Neural crest cell (in vitro differentiated cells): ENCODE measurements around the gene DNASE1L2. TPM values are rescaled to one million over a fixed set of nuclear protein-coding genes. Genes with fewer than 3 reads are reported as not detected.
A peak's percentile ranks its signal among the peaks of the same experiment; 100 is the strongest.

ENCODE experiments used
- DNase-seq: peaks from one replicate; pipeline ENCODE4 v3.0.0; 2021; ENCODE audit warnings: low read depth, mixed read lengths, low spot score
- H3K27ac Mint-ChIP-seq: one replicate; pipeline ENCODE4 v1.8.0; 2021; ENCODE audit warnings: mild to moderate bottlenecking, mixed read lengths; ENCODE audit not compliant: unreplicated experiment
- H3K27me3 Mint-ChIP-seq: 2 replicates; pipeline ENCODE4 v1.8.0; 2021; ENCODE audit warnings: low read depth, mild to moderate bottlenecking, mixed read lengths
- H3K36me3 Mint-ChIP-seq: 2 replicates; pipeline ENCODE4 v1.8.0; 2021; ENCODE audit warnings: low read depth, mild to moderate bottlenecking, mixed read lengths
- H3K4me1 Mint-ChIP-seq: 2 replicates; pipeline ENCODE4 v1.8.0; 2021; ENCODE audit warnings: mixed read lengths
- H3K4me3 Mint-ChIP-seq: one replicate; pipeline ENCODE4 v1.8.0; 2021; ENCODE audit warnings: mild to moderate bottlenecking, mixed read lengths
- H3K9me3 Mint-ChIP-seq: 2 replicates; pipeline ENCODE4 v1.8.0; 2021; ENCODE audit warnings: mixed read lengths
- total RNA-seq: library from RNA; stranded (reverse); gene quantifications from 2 replicates; pipeline ENCODE4 v1.2.1, GENCODE V29; 2021
- TF ChIP-seq, protein P1 (sequence below): fragments of 200-600 bp; sonication (generic); conservative IDR thresholded peaks from 2 replicates; pipeline ENCODE4 v1.5.0; 2021; ENCODE audit warnings: antibody characterized with exemption, mild to moderate bottlenecking

The DNASE1L2 gene
- total RNA-seq, 1 donor from 2014 or later, result 1.6 TPM

DNA sequence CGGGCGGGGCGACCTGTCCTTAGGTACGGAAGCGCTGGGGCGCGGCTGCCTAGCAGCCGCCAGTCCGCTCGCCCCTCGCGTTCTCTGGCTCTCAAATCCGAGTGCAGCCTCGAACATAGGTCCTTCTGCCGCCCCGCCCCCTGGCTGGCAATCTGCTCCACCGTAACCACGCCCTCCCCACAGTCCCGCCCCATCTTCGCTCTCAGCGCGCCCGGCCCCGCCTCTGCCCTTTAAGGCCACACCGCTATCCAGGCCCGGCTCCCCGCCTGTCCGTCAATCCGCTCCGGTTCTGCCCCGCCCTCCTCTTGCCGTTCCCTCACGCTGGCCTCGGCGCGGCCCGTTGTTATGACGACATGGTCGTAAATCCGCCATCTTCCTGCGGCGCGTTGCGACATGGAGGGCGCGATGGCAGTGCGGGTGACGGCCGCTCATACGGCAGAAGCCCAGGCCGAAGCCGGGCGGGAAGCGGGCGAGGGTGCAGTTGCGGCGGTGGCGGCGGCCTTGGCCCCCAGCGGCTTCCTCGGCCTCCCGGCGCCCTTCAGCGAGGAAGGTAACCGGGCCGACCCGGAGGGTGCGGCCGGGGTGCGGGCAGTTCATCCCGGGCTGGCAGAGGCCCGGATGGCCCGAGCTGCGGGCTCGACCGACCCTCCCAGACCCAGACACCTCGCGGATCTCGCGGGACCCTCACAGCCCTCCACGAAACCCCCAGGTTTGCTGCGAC lies 12.9 kb upstream of the DNASE1L2 start, which contains the start of gene E4F1:
Gene E4F1 (plus strand): TSS at position 371 of the 721 bp plus-strand sequence. CDS start 23 bp downstream, at position 394.
- peak within 1 kb of the TSS; percentile 90 for H3K4me3 Mint-ChIP-seq
- no peaks in the 10 kb centered on the region for H3K27me3 Mint-ChIP-seq
- H3K36me3 Mint-ChIP-seq, result no peaks in the 10 kb centered on the region
- TF ChIP-seq, protein P1, sequence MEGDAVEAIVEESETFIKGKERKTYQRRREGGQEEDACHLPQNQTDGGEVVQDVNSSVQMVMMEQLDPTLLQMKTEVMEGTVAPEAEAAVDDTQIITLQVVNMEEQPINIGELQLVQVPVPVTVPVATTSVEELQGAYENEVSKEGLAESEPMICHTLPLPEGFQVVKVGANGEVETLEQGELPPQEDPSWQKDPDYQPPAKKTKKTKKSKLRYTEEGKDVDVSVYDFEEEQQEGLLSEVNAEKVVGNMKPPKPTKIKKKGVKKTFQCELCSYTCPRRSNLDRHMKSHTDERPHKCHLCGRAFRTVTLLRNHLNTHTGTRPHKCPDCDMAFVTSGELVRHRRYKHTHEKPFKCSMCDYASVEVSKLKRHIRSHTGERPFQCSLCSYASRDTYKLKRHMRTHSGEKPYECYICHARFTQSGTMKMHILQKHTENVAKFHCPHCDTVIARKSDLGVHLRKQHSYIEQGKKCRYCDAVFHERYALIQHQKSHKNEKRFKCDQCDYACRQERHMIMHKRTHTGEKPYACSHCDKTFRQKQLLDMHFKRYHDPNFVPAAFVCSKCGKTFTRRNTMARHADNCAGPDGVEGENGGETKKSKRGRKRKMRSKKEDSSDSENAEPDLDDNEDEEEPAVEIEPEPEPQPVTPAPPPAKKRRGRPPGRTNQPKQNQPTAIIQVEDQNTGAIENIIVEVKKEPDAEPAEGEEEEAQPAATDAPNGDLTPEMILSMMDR, result no peak
- DNase-seq, result peak; percentile 99
- H3K4me1 Mint-ChIP-seq, result peaks cover 15% of the 10 kb centered on the region
- peak within 1 kb of the TSS; percentile 35 for H3K27ac Mint-ChIP-seq
- H3K9me3 Mint-ChIP-seq, result no peaks in the 10 kb centered on the region

DNA sequence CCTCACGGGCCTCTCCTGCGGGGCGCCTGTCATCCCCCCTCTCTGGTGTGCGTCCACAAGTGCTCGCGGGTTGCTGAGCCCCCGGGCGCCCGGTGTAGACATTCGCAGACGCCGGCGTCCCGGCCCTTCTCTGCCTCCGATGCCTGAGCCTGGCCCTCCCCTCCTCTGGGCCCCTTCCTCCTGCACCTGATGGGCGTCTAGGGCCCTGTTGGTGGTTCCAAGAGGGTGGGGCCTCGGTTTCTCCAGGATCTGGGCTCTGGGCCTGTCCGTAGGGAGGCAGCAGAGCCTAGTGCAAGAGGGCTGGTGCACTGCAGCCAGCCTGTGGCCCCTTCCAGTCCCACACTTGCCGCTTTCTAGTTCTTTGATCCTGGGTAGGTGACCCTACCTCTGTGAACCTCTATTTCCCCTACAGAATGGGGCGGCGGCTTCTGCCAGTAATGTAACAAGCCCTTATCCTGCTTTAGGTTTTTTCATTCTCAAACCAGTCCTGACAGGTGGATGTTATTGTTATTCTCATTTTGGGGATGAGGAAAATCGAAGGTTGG lies 12.2 kb upstream of the DNASE1L2 start:
- no peaks in the 10 kb centered on the region for H3K27me3 Mint-ChIP-seq
- TF ChIP-seq, protein P1, result no peak
- peak overlapping the region; percentile 90 for H3K4me3 Mint-ChIP-seq
- peaks cover 15% of the 10 kb centered on the region for H3K4me1 Mint-ChIP-seq
- no peaks in the 10 kb centered on the region for H3K36me3 Mint-ChIP-seq
- H3K27ac Mint-ChIP-seq, result peak overlapping the region; percentile 35
- DNase-seq, result no peak
- no peaks in the 10 kb centered on the region for H3K9me3 Mint-ChIP-seq

DNA sequence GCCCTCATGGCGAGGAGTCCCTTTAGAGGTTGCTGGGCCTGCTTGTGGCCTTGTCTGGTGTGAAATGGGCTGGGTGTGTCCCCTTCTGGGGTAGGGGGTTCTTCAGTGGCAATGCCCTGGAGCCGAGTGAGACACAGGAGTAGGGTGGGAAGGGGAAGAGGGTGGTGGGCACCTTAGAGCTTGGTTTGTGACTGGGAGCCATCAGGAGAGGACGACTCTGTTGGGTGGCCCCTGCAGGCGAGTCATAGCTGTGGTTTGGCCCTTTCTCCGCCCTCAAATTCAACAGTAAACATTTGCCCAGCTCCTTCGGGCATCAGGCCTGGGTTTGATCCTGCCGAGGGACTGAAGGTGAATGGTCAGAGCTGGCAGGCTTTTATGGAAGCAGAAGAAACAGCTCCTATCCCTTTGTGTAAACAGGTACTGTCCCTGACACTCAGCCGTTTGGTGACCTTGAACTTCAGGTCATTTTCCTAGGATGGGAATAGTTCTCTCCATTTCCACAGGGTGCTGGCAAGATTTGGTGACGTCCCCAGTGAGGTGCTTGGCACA lies 9.9 kb upstream of the DNASE1L2 start:
- no peak for DNase-seq
- H3K4me1 Mint-ChIP-seq, result peaks cover 15% of the 10 kb centered on the region
- no peaks in the 10 kb centered on the region for H3K9me3 Mint-ChIP-seq
- H3K27ac Mint-ChIP-seq, result no peak overlapping the region
- TF ChIP-seq, protein P1, result no peak
- peak overlapping the region; percentile 81 for H3K4me3 Mint-ChIP-seq
- no peaks in the 10 kb centered on the region for H3K27me3 Mint-ChIP-seq
- no peaks in the 10 kb centered on the region for H3K36me3 Mint-ChIP-seq

DNA sequence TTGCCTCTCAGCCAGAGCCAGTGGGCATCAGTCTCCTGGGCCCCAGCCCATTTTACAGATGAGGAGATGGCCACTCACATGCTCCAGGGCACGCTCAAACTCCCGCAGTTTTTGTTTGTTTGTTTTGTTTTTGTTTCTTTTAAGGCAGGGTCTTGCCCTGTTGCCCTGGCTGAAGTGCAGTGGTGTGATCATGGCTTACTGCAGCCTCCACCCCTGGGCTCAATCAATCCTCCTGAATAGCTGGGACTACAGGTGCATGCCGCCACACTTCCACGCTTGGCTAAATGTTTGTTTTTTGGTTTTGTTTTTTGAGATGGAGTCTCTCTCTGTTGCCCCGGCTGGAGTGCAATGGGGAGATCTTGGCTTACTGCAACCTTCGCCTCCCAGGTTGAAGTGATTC lies 9.3 kb upstream of the DNASE1L2 start:
- no peaks in the 10 kb centered on the region for H3K9me3 Mint-ChIP-seq
- TF ChIP-seq, protein P1, result no peak
- DNase-seq, result no peak
- H3K36me3 Mint-ChIP-seq, result no peaks in the 10 kb centered on the region
- H3K4me1 Mint-ChIP-seq, result peaks cover 15% of the 10 kb centered on the region
- no peak overlapping the region for H3K27ac Mint-ChIP-seq
- no peaks in the 10 kb centered on the region for H3K27me3 Mint-ChIP-seq
- peak overlapping the region; percentile 81 for H3K4me3 Mint-ChIP-seq

DNA sequence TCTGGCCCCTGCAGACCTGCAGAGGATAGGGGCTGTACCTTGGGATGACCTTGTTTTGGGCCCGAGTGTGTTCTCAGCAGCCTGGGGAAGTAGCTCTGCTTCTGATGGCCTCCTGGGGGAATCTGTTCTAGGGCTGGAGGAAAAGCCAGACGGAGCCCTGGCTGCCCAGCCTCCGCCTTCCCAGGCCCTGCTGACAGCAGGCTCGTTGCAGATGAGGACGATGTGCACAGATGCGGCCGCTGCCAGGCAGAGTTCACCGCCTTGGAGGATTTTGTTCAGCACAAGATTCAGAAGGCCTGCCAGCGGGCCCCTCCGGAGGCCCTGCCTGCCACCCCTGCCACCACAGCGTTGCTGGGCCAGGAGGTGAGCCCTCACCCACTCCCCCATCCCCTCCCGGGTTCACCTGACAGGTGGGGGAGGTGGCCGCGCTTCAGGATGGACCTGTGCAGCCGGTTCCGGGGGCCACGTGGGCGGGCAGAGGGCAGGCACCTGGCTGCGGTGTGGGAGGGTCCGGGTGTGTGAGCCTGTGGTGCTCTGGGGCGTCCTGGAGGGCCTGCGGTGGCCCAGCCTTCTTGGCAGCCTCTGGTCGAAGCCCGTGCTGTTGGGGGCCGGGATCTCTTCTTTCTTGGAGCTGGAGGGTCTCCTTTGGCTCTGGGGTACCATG lies 8.0 kb upstream of the DNASE1L2 start:
- Mint-ChIP-seq H3K4me3 (peak overlapping the region; percentile 57), H3K27me3 (no peaks in the 10 kb centered on the region), H3K9me3 (no peaks in the 10 kb centered on the region), H3K4me1 (peaks cover 12% of the 10 kb centered on the region), H3K36me3 (no peaks in the 10 kb centered on the region), H3K27ac (no peak overlapping the region)
- TF ChIP-seq, protein P1, result no peak
- no peak for DNase-seq
